HG03439 (cell line): ENCODE results near the gene HIPK2.

ENCODE experiments used
- ATAC-seq: cut with Tn5 transposase; IDR thresholded peaks from one replicate; pipeline ENCODE4 v1.9.1; 2021; ENCODE audit warnings: mild to moderate bottlenecking, moderate library complexity; ENCODE audit not compliant: unreplicated experiment

Gene HIPK2

DNA sequence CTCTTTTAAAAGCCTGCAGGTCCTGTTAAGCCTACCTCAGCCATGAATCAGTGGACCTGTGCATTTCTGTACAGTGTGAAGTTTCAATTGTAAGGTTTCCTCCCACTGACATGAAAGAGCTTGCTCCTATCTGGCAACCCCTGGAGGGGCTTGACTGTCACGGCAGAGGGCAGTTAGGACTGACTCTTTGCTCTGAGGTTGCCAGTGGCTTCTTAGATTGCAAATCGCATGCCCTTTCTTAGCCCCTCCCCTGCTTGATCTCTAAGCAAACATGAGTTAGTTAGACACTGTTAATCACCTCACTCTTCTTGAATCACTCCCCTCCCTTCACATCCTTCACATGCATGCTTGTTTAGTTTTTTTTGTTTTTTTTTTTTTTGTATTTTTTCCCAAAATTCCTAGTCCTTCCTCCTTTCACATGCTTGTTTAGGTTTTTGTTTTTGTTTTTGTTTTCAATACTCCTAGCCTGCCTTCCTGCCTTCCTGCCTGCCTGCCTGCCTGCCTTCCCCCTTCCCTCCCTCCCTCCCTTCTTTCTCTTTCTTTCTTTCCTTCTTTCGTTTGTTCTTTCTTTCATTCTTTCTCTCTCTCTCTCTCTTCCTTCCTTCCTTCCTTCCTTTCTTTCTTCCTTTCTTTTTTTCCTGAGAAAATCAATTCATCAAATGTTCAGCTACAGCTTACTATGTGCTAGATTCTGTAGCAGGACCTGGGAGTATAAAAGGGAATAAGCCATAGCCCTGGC, 6.0 kb upstream of the HIPK2 start:
- no peak for ATAC-seq

DNA sequence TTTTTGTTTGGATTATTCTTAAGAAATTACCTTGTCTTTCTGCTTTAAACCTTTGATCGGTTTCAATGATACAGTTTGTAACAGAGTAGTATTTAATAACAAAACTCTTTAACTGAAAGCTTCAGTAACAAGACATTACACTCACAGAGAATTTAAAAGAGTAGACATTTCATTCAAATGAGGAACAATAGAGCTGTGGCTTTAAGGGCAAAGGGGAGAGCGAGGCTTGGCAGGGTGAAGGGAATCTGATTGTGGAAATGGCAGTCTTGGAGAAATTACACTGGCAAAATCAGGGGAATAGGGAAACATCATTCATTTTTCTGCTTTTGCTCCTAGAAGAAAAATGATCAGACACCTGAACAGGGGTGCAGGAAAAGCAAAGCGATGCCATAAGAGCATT, 5.1 kb upstream of the HIPK2 start:
- no peak for ATAC-seq

DNA sequence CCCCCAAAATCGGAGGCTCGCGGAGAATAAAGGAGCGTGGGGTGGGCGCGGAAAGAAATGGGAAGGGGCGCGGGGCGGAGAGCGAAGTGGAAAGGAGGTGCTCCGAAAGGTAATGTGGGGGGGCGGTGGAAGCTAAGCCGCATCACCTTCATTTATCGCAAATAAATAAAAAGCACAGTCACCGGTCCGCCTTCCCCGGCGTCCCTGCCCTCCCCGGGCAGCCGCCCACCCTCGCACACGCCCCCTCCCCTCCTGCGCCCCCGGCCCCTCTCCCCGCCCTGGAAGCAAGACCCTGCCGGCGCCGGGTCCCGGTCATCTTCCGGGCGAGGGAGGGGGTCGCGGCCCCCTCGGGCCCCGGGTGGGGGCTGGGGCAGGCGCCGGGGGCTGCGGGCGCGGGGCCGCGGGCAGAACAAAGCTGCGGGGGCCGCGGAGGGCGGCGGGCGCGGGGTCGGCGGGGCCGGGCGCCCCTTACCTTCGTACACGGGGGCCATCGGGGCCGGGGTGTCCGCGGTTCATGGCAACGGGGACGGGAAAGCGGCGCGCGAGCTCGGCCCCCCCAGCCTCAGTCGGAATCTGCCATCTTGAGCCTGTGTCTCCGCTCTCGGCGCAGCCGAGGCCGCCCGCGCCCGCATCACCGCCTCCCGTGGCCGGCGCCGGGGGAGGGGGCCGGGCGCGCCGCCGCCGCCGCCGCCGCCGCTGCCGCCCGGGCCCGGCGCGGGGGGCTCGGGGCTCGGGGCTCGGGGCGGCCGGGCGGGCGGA, 486 bp downstream of the HIPK2 start:
- no peak for ATAC-seq

DNA sequence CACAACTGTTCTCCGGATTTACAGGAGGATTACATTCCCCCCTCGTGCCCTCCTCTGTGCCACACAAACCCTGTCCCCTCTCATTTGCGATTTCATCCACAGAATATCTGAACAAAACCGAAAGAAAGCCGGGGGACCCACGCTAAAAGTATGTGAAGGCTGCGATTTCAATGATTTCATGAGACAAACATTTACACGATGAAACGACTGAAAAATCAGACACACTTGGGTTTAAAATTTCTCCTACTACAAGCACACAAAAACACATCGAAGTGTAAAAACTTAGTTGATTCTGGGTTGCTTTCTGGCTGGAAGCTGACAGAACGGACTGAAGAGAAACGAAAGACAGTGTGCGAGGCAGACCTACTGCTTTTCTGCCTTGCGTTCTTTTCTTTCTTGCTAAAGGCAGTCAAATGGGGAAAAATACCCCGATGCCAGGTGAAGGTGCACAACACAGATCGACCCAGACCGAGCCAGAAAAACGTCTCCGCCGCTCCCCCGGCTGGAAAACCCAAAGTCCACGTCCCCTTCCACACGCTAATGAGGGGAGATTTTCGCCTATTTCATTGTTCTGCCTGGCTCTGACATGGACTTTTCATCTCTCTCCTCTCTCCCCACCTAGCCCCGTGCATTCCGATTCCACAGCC, 1.2 kb downstream of the HIPK2 start:
- no peak for ATAC-seq

DNA sequence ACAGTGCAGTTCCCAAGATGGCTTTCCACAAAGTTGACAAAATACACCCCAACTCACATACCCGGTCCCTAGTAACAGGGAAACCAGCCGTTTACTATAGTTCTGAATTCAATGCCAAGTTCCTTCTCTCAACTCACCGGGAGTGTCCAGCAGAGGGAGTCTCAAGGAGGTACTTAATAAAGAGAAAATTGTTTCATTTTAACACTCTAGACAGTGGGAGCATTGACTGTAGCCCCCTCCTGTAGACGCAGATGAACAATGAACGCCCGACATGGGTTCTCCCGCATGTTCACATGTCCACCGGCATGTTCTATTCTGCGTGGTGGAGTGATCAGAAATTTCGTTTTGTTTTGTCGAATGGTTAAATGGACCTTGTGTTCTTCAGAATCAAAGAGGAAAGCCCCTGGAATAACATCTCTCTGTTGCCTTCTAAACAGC, 1.9 kb downstream of the HIPK2 start:
- ATAC-seq: no peak

DNA sequence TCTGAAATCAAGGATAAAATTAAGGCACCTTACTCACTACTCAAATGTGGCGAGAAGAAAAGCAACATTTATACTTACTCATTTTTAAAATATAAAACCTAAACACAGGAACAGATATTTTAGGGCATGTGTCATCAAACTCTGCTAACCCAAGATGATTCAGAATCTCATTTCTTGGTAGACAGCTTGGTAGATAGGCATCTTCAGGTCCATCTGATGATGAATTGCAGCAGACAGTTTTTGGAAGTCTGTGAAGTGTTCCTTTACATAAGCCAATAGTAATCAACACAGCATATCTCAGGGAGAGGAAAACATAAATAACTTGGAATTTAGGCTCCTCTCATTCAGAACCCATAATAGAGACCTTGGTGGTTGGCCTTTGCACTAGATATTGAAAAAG, 3.4 kb downstream of the HIPK2 start:
- no peak for ATAC-seq

DNA sequence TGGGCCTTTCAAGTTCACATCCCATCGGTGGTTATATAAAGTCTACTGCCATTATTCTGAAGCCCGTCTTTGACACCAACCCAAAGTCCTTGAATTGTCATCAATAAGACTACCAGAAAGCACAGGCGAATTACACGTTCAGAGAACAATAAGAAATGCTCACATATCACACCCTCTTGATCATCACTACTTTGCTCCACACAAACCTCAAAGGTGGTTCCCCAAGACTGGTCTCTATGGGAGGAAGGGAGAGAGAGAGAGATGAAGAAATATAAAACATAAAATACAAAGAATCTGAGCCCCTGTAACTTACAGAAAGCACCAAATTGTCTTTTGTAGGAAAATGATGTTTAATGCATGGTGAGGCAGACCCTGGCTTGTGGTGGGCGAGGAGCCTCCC, 4.4 kb downstream of the HIPK2 start:
- no peak for ATAC-seq

DNA sequence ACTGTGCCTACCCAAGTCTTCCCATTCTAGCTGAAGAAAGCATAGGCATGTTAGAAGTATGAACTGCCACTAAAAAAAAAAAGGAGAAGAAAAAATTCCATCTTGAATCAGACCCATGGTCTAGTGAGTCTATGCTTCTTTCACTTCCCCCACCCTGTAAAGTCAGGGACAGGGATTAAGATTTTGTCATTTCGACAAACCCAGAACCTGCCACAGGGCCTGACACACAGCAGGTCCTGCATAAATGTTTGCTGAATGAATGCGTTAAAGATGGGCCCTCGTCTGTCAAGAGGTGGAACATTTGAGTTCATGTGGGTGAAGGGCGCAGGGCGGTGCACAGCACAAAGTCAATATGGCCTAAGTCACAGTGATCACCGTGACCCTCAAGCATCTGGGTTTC, 4.9 kb downstream of the HIPK2 start:
- no peak for ATAC-seq

DNA sequence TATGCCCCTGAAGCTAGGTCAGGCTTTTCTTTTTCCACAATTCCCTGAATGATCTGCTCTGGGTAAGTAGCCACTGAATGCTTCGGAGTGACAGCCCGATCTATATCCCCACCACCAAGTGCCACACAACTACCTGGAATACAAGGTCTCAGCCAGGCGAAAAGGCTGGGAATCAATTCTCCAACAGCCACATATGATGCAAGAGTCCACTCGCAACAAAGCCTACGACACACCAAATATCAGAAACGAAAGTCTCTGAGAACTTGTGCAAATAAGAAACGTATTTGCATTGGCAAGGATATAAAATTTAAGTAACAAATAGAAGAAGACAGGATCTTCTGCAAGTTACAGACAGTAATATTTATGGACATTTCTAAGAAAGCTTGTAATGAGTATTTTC, 5.7 kb downstream of the HIPK2 start:
- no peak for ATAC-seq

DNA sequence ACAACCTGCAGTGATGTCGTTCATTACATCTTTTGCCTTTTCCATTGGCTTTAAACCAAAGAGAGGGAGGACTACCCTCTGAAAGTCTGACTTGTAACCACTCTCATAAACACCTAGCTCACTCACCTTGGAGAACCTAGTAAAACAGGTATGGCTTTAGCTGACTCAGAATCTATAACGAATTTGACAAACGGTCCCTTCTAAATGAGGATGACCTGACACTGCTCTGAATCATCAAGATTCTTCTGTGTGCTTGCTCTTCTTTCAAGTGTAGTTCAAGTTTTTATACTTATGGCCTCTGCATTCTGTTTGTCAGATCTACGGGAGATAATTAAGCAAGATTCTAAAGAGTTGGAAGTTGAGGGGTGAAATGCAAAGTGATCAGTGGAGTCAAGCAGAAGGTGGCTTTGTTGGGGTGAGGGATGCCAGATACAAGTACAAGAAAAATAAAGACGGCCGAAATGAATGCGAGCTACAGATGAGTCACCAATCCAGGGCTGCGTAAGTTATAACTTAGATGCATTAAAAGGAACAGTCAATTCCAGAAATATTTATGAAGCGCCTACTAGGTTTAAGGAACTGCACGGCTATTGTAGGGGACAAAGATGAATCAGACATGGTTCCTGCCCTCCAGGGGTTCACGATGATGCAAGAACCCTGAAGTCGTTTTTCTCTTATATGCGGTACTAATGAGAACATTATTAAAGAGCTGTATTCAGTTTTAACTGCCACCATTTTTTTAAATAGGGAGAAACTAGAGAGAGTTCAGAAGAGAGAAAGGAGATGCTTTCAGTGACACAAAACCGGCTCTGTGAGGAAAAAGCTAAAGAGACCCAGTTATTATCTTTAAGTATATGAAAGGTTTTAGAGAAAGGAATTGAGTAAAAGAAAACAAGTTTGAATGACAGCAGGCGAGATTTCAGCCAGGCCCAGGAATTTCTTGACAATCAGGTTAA, 6.5 kb downstream of the HIPK2 start:
- no peak for ATAC-seq

DNA sequence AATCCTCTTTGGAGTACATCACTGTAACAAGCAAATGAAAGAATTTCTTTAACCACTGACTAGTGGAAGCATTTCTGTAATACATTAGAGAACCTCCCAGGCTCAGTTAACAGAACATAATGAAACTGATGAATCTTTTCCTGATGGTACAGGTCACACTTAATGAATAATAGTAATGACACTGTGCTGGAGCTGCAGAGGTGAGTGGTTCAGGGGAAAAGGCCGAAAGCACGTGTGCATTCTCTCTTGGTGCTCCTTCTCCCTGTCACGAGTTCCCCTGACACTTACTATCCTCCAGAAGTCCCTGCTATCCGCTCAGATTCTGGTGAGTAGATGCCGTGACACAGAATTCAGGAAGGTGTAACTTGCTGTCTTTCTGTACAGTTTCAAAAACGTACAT, 8.0 kb downstream of the HIPK2 start:
- ATAC-seq: no peak

DNA sequence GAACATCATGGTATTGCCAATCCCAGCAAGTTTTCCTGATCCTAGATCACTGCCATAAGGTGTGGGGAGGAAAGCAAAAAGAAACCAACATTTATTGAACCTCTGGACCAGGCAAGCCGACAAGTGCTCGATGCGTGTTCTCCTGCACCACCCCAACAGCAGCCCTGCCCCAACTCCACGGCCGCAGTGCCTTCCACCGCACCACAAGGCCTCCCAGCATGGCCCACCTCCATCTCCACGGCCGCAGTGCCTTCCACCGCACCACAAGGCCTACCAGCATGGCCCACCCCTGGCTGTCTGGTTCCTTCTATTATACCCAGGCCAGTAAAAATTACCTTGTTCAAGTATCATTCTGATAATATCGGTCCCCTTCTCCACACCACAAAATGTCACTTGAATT, 8.7 kb downstream of the HIPK2 start:
- ATAC-seq: no peak

DNA sequence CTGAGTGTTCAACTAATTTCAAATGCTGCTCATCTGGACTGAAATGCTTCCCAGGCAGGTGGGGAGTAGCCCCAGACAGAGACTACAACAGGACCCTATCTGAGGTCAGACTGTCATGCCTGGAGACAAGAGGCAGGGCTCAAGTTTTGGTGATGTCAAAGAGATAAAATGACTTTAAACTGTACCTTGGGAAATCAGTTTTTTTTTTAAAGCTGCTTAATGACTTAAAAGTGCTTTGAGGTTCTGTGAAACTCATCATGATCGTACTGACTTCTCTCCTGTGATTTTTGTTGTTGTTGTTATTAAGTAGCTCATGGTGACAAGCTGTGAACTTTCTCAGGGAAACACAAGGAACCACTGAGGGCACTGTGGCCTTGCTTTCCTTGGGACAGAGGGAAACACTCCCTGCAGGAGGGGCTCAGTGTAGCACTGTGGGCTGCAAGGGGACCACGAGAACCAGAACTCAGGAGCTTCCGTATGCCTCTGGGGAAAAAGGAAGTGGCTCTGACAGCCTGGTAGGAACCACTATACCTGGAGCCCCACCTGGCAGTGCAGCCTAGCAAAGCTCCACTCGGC, 9.5 kb downstream of the HIPK2 start:
- no peak for ATAC-seq

DNA sequence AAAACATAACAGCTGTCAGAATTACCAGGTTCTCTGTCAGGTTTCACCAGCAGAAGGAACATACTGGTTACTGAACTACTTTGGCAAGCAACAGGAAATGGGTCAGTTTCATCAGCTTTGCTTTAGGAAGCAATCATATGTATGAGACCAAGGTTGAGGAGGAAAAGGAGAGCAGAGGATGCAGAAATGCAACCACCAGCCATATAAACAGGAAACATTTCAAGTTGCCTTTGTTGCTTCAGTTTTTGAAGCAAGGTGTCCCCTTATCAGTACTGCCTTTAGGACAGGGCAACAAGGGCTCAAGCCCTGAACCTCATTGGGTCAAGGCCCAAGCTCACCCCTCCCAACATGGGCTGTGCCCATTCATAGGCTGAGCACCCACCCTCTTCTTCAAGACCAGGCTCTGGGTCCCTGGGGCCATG, 10.2 kb downstream of the HIPK2 start:
- ATAC-seq: peak; percentile 59

DNA sequence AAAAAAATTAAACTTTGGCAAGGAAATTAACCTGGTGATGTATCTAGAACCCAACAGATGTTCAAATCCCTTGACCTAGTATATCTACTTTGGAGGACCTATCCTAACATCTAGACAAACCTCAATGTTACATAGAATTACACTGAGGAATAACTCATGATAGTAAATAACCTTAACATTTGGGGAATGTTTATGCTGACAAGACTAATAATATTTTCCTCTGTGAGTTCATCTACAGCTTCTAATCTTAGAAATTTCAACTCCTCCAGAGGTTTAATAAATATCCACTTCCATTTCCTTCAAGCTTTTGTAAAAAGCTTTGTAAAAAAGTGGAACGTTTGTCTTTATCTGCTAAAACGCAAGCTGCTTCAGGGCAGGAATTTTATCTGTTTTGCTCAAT, 12.7 kb downstream of the HIPK2 start:
- ATAC-seq: no peak

DNA sequence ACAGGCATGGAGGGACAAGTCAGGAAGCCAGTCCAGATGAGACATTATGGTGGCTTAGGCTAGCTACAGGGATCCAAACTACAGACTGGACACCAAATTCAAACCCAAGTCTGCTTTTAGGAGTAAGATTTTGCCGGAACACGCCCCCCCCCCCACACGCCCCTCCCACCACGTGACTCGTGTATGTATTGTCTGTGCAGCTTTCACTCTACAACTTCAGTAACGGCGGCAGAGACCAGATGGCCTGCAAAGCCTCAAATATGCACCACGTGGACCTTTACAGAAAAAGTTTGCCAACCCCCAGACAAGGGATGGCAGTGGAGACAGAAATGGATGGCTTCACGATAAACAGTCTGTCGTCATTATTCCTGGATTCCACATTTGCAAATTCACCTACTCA, 14.5 kb downstream of the HIPK2 start:
- ATAC-seq: no peak

DNA sequence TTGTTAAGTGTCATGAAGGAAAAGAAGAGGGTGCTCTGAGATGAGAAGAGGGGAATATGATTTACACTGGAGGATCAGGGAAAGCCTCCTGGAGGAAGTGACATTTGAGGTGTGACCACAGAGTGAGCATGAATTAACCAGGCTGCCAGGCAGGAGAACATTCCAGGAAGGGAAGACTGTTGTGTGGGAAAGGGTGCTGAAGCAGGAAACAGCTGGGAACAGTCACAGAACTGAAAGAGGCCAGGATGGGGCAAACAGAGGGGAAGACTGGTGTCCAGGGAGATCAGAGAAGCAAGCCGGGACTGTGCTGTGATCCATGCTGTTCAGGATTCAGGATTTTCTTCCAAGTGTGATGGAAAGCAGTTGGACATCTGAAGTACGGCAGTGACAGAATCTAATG, 14.9 kb downstream of the HIPK2 start:
- ATAC-seq: no peak

DNA sequence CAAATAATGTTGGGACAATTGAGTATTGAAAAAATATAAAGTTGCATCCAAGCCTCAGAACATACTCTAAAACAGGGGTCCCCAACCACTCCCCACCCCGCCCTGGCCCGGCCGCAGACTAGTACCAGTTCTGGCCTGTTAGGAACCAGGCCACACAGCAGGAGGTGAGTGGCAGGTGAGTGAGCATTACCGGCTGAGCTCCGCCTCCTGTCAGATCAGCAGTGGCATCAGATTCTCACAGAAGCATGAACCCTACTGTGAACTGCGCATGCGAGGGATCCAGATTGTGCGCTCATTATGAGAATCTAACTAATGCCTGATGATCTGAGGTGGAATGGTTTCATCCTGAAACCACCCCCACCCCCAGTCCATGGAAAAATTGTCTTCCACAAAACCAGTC, 19.4 kb downstream of the HIPK2 start:
- no peak for ATAC-seq

DNA sequence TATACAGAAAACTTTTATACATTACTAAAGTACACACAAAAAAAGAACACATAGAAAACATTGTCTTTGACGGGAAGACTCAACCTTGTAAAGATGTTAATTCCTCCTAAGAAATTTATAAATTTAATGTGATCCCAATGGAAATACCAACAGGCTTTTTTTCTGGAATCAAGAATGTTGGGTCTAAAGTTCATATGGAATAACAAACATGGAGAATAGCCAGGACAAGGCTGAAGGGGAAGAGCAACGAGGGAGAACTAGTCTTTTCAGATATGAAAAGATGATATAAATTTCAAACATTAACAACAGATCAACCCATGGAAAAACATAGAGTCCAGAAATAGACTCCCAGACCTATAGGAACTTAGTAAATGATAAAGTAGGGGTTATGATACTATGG, 19.8 kb downstream of the HIPK2 start:
- ATAC-seq: no peak

DNA sequence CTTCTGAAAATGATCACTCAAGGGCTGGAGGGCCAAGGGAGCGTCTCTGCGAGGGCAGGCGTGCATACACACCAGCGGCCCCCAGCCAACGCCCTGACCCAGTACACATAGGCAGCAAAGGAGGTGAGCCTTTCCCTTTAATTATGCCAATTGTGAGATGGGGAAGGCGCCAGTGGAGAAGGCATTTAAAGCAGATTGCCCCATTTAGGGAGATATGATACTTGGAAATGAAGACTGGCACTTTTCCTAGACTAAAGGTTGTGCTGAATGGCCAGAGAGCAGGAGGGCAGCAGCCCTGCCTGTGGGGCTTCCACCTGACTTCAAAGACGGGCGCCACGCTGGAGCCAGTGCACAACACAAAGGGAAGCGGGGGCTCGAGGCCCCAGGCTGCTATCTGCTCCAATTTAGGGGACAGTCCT, 24.1 kb downstream of the HIPK2 start:
- ATAC-seq: no peak
